ENCODE measurements around the gene IGF2BP2.

DNA sequence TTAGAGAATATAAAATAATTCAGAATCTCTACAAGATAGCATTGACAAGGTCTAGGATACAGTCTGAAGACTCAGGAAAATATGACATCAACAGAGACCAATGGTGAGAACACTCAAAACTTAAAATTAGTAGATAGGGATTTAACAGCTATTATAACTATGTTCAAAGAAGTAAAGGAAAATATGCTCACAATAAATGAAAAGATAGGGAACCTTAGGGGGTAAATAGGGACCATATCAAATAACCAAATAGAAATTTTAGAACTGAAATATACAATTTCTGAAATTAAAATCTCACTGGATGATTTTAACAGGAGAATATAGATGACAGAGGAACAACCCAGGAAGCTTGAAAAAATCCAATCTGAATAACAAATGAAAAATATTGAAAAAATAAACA is 31.8 kb upstream of the IGF2BP2 start:
- TF ChIP-seq, protein P1, sequence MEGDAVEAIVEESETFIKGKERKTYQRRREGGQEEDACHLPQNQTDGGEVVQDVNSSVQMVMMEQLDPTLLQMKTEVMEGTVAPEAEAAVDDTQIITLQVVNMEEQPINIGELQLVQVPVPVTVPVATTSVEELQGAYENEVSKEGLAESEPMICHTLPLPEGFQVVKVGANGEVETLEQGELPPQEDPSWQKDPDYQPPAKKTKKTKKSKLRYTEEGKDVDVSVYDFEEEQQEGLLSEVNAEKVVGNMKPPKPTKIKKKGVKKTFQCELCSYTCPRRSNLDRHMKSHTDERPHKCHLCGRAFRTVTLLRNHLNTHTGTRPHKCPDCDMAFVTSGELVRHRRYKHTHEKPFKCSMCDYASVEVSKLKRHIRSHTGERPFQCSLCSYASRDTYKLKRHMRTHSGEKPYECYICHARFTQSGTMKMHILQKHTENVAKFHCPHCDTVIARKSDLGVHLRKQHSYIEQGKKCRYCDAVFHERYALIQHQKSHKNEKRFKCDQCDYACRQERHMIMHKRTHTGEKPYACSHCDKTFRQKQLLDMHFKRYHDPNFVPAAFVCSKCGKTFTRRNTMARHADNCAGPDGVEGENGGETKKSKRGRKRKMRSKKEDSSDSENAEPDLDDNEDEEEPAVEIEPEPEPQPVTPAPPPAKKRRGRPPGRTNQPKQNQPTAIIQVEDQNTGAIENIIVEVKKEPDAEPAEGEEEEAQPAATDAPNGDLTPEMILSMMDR (IDR thresholded peaks at IDR 0.05): no peak
- TF ChIP-seq POLR2A (IDR thresholded peaks at IDR 0.05) (no peak), POLR2AphosphoS5 (IDR thresholded peaks at IDR 0.05) (no peak), EP300 (IDR thresholded peaks at IDR 0.05) (no peak)

Measured in upper lobe of left lung (tissue), 4 donors.